ENCODE results near the gene SGPL1.

The SGPL1 gene

GRCh38 chr10:70780370-70780760 is 35.4 kb upstream of the SGPL1 start:
- DNase-seq (ENCODE audit: low spot score) = no peak

GRCh38 chr10:70780772-70781171 is 35.0 kb upstream of the SGPL1 start:
- DNase-seq (ENCODE audit: low spot score) = no peak

- DNase-seq (ENCODE audit: low spot score) = no peak
Measured at GRCh38 chr10:70781461-70782051, 34.2 kb upstream of the SGPL1 start.

GRCh38 chr10:70782086-70782745 is 33.5 kb upstream of the SGPL1 start:
- no peak for DNase-seq (ENCODE audit: low spot score)

- no peak for DNase-seq (ENCODE audit: low spot score)
Measured at GRCh38 chr10:70782746-70783680, 32.7 kb upstream of the SGPL1 start.

- DNase-seq (ENCODE audit: low spot score) = no peak
Measured at GRCh38 chr10:70784016-70784415, 31.7 kb upstream of the SGPL1 start.

GRCh38 chr10:70784471-70784870 is 31.3 kb upstream of the SGPL1 start:
- DNase-seq (ENCODE audit: low spot score) = no peak

- DNase-seq (ENCODE audit: low spot score) = no peak
Measured at GRCh38 chr10:70785190-70785589, 30.6 kb upstream of the SGPL1 start, which contains the start of gene TBATA. Gene TBATA, minus strand, starts transcription at chr10:70785377. Its CDS starts 1,998 bp downstream, at chr10:70783379.

GRCh38 chr10:70786799-70787415 is 28.8 kb upstream of the SGPL1 start:
- DNase-seq (ENCODE audit: low spot score) = no peak

- no peak for DNase-seq (ENCODE audit: low spot score)
Measured at GRCh38 chr10:70791386-70792039, 24.2 kb upstream of the SGPL1 start.

- DNase-seq (ENCODE audit: low spot score) = no peak
Measured at GRCh38 chr10:70795613-70796012, 20.1 kb upstream of the SGPL1 start.

GRCh38 chr10:70797840-70798239 is 17.9 kb upstream of the SGPL1 start:
- no peak for DNase-seq (ENCODE audit: low spot score)

GRCh38 chr10:70799124-70799523 is 16.6 kb upstream of the SGPL1 start:
- no peak for DNase-seq (ENCODE audit: low spot score)

GRCh38 chr10:70801854-70802253 is 13.9 kb upstream of the SGPL1 start:
- DNase-seq (ENCODE audit: low spot score) = no peak

- no peak for DNase-seq (ENCODE audit: low spot score)
Measured at GRCh38 chr10:70803775-70804420, 11.8 kb upstream of the SGPL1 start.

- DNase-seq (ENCODE audit: low spot score) = no peak
Measured at GRCh38 chr10:70804421-70804808, 11.3 kb upstream of the SGPL1 start.

GRCh38 chr10:70805619-70806215 is 10.0 kb upstream of the SGPL1 start:
- DNase-seq (ENCODE audit: low spot score) = no peak

- DNase-seq (ENCODE audit: low spot score) = no peak
Measured at GRCh38 chr10:70806841-70807240, 8.9 kb upstream of the SGPL1 start.

- DNase-seq (ENCODE audit: low spot score) = no peak
Measured at GRCh38 chr10:70807556-70807955, 8.2 kb upstream of the SGPL1 start.

GRCh38 chr10:70809011-70809611 is 6.6 kb upstream of the SGPL1 start:
- no peak for DNase-seq (ENCODE audit: low spot score)

GRCh38 chr10:70809726-70810125 is 6.0 kb upstream of the SGPL1 start:
- no peak for DNase-seq (ENCODE audit: low spot score)

Data from HuH-7.5 (cell line).